Esophagus squamous epithelium (tissue), 5 donors: ENCODE measurements around the gene RPUSD2. TPM values are rescaled to one million over a fixed set of nuclear protein-coding genes. Genes with fewer than 3 reads are reported as not detected.

ENCODE experiments used
- DNase-seq: peaks from one replicate; lab custom pipeline; 2025; lab: John Stamatoyannopoulos, UW
- H3K27ac ChIP-seq, 4 donors: fragments of 200-600 bp; sonication (generic); one replicate each; pipeline ENCODE4 v1.5.1; 2016 to 2019; ENCODE audit warnings: mild to moderate bottlenecking in 1 of 4
- H3K27me3 ChIP-seq, 4 donors: fragments of 200-600 bp; sonication (generic); 1 replicate in 3 of 4; 2 replicates in 1 of 4; pipeline versions ENCODE4 v1.5.1 to v1.6.0; 2017 to 2021; ENCODE audit warnings: antibody characterized with exemption in 1 of 4
- H3K36me3 ChIP-seq, 3 donors: fragments of 200-600 bp; sonication (generic); one replicate each; pipeline ENCODE4 v1.5.1; 2016 to 2019
- H3K4me1 ChIP-seq, 3 donors: fragments of 200-600 bp; sonication (generic); one replicate each; pipeline ENCODE4 v1.5.1; 2017 to 2019
- H3K4me3 ChIP-seq, 4 donors: fragments of 200-600 bp; sonication (generic); 1 replicate in 3 of 4; 2 replicates in 1 of 4; pipeline ENCODE4 v1.5.1; 2016 to 2019; ENCODE audit warnings: mild to moderate bottlenecking in 2 of 4, moderate library complexity in 1 of 4
- H3K9me3 ChIP-seq, 3 donors: fragments of 200-600 bp; sonication (generic); one replicate each; pipeline ENCODE4 v1.5.1; 2016 to 2019
- CTCF ChIP-seq, 6 experiments: fragments of 450-650 bp in 4 of 6; fragments of 200-600 bp in 2 of 6; sonication (generic) in 2 of 6; IDR thresholded peaks; one replicate each; pipeline ENCODE4 v1.5.1; 2016 to 2019; ENCODE audit warnings: antibody characterized with exemption in 6 of 6, mild to moderate bottlenecking in 4 of 6, moderate library complexity in 4 of 6
- POLR2A ChIP-seq, 4 donors: fragments of 450-650 bp; IDR thresholded peaks; one replicate each; pipeline ENCODE4 v1.6.1; 2017; ENCODE audit warnings: antibody characterized with exemption in 4 of 4, mild to moderate bottlenecking in 4 of 4, moderate library complexity in 3 of 4
- WGBS, 2 donors: methylation state at CpG; one replicate each; pipeline ENCODE4 v1.1.5; 2018; 5-methylcytosine and 5-hydroxymethylcytosine counted together
- intact Hi-C: fragments of 100-400 bp; cut with DNase I; formaldehyde crosslinking; loops from one replicate; pipeline ENCODE4 v1.15.0; 2022
- total RNA-seq, 4 donors: library from RNA; depleted of rRNA; stranded (reverse); fragments of >200 nt; gene quantifications; one replicate each; pipeline ENCODE4 v1.1.0, GENCODE V29; 2016
- donor health status: DM: yes; HTN: yes; CAD: no.

RPUSD2 gene
- total RNA-seq, 4 donors from 2014 or later = 4.3 to 10.3 (median 6.7) TPM

GRCh38 chr15:40600956-40601355 is 31.9 kb downstream of the RPUSD2 start:
- no peaks in the 10 kb centered on the region for H3K9me3 ChIP-seq
- intact Hi-C loops = no loop called here
- H3K4me3 ChIP-seq = no peak overlapping the region
- no peak for DNase-seq
- no peak overlapping the region for H3K27ac ChIP-seq
- WGBS, 2 donors = 94 to 95% methylated on average over 11 to 12 of the region's 12 CpGs
- H3K36me3 ChIP-seq = no peaks in the 10 kb centered on the region
- peaks cover 0 to 4% (median 0%) of the 10 kb centered on the region in 4 donors for H3K27me3 ChIP-seq
- no peaks in the 10 kb centered on the region for H3K4me1 ChIP-seq
- no peak for TF ChIP-seq CTCF (IDR thresholded peaks at IDR 0.05)
- no peak for TF ChIP-seq POLR2A (IDR thresholded peaks at IDR 0.05)

DNA sequence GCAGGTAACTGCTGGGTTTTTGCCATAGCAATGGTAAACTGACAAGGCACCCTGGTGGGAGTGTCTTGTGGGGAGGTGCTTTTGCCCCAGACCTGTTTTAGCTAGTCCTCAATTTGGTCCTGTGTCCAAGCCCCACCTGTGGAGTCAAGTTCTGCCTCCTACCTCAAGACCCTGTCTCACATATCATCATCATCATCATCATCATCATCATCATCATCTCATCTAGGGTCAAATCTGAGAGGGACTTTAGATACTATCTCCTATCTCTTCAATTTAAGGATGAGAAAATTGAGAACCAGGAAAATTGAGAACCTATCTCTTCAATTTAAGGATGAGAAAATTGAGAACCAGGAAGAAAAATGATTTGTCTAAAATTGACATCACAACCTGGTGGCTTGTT is 34.8 kb downstream of the RPUSD2 start:
- Histone ChIP-seq H3K27me3 (no peaks in the 10 kb centered on the region), H3K36me3 (no peaks in the 10 kb centered on the region), H3K4me3 (no peak overlapping the region), H3K9me3 (no peaks in the 10 kb centered on the region), H3K4me1 (no peaks in the 10 kb centered on the region), H3K27ac (no peak overlapping the region)
- intact Hi-C loops = no loop called here
- TF ChIP-seq CTCF (IDR thresholded peaks at IDR 0.05) (no peak), POLR2A (IDR thresholded peaks at IDR 0.05) (no peak)
- DNase-seq = no peak

GRCh38 chr15:40613080-40613479 is 44.0 kb downstream of the RPUSD2 start:
- H3K27me3 ChIP-seq = no peaks in the 10 kb centered on the region
- no peaks in the 10 kb centered on the region for H3K4me1 ChIP-seq
- H3K27ac ChIP-seq = no peak overlapping the region
- DNase-seq = no peak
- 81 to 91% methylated on average over 5 of the region's 5 CpGs for WGBS, 2 donors
- TF ChIP-seq POLR2A (IDR thresholded peaks at IDR 0.05) = no peak
- no peak for TF ChIP-seq CTCF (IDR thresholded peaks at IDR 0.05)
- intact Hi-C loops = no loop called here
- no peaks in the 10 kb centered on the region for H3K9me3 ChIP-seq
- H3K36me3 ChIP-seq = no peaks in the 10 kb centered on the region
- H3K4me3 ChIP-seq = no peak overlapping the region

DNA sequence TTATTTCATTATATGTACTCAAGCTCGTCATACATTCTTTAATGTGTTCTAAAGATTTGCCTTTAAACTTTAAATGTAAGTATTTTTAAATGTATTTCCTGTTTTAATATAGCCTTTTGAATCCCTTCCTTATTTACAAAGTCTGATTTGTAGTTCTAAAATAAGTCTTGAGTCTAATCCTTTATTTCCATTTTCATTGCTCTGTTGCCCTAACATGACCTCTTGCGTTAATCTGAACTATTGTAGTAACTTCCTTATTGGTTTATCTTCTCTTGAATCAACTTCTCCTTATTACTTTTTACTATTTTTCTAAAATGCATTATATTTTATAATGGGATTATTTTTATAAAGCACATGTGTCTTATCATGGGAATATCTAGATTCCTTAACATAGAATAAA is 48.9 kb downstream of the RPUSD2 start:
- WGBS, 2 donors = 80 to 83% methylated on average over 2 of the region's 2 CpGs
- Histone ChIP-seq H3K27me3 (no peaks in the 10 kb centered on the region), H3K27ac (no peak overlapping the region), H3K4me1 (no peaks in the 10 kb centered on the region), H3K9me3 (no peaks in the 10 kb centered on the region), H3K36me3 (no peaks in the 10 kb centered on the region), H3K4me3 (no peak overlapping the region)
- no peak for DNase-seq
- intact Hi-C loops = no loop called here
- TF ChIP-seq POLR2A (IDR thresholded peaks at IDR 0.05) (no peak), CTCF (IDR thresholded peaks at IDR 0.05) (no peak)

GRCh38 chr15:40618906-40619305 is 49.8 kb downstream of the RPUSD2 start:
- Histone ChIP-seq H3K9me3 (no peaks in the 10 kb centered on the region), H3K36me3 (no peaks in the 10 kb centered on the region), H3K27me3 (no peaks in the 10 kb centered on the region), H3K27ac (no peak overlapping the region), H3K4me1 (no peaks in the 10 kb centered on the region), H3K4me3 (no peak overlapping the region)
- TF ChIP-seq POLR2A (IDR thresholded peaks at IDR 0.05) (no peak), CTCF (IDR thresholded peaks at IDR 0.05) (no peak)
- intact Hi-C loops = no loop called here
- no peak for DNase-seq
